COLO829 (cell line): Measurements from ENCODE around the gene ACTR3C.

ENCODE experiments used
- DNase-seq: peaks from one replicate; pipeline ENCODE4 v3.0.0; 2012; ENCODE audit warnings: low spot score

The ACTR3C gene

DNA sequence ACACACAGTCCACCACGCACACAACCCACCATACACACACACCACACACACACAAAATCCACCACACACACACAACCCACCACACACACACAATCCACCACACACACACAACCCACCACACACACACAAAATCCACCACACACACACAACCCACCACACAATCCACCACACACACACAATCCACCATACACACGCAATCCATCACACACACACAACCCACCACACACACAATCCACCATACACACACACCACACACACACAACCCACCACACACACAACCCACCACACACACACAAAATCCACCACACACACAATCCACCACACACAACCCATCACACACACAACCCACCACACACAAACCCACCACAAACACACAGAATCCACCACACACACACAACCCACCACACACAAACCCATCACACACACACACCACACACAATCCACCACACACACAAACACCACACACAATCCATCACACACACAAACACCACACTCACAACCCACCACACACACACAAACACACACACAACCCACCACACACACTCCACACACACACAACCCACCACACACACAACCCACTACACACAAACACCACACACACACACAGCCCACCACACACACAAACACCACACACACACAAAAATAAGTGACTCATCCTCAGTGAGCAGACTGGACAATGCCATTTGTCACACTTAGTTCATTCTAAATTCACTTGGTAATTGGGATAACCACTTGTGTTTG is 36.4 kb upstream of the ACTR3C start:
- no peak for DNase-seq

DNA sequence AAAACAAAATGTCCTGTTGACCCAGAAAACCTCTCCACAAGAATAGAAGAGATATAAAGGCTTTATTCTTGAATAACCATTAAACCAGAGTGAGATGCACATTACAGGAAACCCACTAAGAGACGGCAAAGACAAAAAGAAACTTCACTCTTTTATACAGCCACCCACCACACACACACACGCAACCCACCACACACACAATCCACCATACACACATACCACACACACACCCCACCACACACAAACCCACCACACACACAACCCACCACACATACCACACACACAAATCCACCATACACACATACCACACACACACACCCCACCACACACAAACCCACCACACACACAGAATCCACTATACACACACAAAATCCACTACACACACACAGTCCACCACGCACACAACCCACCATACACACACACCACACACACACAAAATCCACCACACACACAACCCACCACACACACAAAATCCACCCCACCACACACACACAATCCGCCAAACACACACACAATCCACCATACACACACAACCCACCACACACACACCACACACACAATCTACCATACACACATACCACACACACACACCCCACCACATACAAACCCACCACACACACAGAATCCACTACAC is 35.8 kb upstream of the ACTR3C start:
- no peak for DNase-seq

GRCh38 chr7:150358433-150358832 is 35.1 kb upstream of the ACTR3C start:
- no peak for DNase-seq

DNA sequence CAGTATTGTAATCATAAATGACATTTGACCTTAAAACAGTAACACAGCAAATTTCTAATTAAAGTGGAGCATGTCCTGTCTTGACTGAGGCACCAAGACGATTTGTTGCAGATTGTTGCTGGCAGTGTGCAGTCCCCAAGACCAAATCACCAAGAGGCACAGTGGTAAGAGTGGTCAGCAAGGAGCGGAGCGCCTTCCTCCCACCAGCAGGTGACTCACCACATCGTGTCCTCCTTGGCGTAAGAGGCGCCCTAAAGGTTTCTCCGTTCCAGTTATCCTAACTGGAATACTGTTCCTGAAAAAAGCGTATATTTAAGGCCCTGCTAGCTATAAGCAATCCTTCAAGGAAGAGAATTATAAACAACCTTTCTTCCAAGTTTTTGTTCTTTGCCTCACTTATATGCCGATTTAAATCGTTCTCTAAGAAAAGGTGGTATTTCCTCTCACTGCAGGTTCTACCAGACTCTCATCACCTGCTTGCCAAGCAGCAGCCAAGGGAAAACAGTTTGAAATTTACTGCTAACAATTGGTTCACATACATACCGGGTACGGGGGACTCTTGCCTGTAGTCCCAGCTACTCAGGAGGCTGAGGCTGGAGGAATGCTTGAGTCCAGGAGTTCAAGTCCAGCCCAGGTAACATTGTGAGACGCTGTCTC is 34.6 kb upstream of the ACTR3C start:
- no peak for DNase-seq

DNA sequence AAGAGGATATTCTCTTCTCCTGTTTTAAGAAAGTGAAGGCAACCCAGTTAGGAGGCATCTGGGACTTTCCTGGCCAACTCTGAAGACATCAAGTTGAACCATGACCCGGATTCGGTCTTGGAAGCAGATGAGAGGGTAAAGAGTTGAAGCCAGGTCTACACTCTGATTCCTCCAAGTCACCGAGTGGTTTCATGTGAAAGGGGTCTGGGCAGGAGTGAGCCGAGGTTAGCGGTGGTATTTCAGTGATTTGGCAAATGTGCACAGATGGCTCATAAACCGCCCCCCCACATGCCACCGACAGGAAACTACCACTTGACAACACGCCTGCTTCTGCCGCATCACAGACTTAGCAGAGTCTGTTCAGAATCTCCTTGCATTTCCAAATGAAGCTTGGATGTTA is 33.9 kb upstream of the ACTR3C start:
- no peak for DNase-seq

- DNase-seq: peak; percentile 57
Observed at GRCh38 chr7:150356265-150356897, 33.0 kb upstream of the ACTR3C start.

DNA sequence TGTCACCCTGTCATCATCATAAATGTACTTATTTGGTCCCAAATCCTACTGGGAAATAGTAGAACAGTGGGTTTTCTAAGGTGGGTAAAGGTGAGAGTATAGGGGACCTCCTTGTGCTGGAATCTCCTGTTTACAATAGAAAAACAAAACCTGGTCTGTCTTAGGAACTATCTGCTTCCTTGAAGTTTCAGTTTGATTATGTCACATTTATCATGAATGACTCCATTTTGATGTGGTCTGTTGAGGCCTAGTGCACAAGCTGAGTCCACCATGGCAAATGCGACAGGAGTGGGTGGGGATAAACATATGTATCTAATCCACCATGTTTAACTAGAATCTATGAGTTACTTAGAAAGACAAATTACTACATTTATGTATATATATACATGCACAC is 32.3 kb upstream of the ACTR3C start:
- no peak for DNase-seq

GRCh38 chr7:150351587-150352194 is 28.3 kb upstream of the ACTR3C start:
- DNase-seq: no peak

DNA sequence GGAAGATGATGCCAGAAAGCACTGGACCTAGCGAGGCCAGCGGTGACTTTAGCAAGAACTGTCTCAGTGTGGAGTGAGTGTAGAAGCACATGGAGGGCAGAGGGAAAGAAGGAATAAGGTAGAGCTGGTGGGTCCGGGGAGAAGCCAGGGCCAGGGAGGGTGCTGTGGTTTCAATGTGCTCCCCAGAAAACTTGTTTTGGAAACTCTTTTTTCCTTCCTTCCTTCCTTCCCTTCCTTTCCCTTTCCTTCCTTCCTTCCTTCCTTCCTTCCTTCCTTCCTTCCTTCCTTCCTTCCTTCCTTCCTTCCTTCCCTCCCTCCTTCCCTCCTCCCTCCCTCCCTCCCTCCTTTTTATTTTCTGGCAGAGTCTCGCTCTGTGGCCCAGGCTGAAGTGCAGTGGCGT is 23.6 kb upstream of the ACTR3C start:
- DNase-seq: no peak

DNA sequence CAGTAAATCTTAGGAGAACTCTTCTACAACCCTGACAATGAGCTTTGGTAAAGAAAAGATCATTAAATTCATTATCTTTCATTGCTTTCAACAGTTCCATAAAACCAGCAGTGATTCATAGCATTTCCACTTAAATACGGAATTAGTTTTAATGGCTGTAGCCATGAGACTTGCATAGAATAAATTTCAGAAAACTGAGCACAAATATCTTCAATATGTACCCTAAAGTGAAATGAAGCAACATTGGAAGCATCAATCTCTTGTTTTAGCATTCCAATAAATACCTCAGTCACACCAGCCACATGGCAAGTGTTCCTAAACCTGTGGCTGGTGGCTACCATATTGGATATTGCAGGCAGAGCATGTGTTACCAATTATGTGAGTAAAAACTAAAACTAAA is 21.7 kb upstream of the ACTR3C start:
- no peak for DNase-seq

GRCh38 chr7:150344299-150344698 is 21.0 kb upstream of the ACTR3C start:
- DNase-seq: no peak

GRCh38 chr7:150343225-150343624 is 19.9 kb upstream of the ACTR3C start:
- DNase-seq: no peak

- no peak for DNase-seq
Observed at GRCh38 chr7:150342121-150342408, 18.7 kb upstream of the ACTR3C start.

GRCh38 chr7:150341263-150342120 is 18.1 kb upstream of the ACTR3C start, which contains the start of gene RARRES2:
Gene RARRES2 (minus strand): TSS chr7:150341629. CDS start chr7:150340609, 1,020 bp downstream.
- DNase-seq: no peak

GRCh38 chr7:150340875-150341262 is 17.5 kb upstream of the ACTR3C start:
- no peak for DNase-seq

DNA sequence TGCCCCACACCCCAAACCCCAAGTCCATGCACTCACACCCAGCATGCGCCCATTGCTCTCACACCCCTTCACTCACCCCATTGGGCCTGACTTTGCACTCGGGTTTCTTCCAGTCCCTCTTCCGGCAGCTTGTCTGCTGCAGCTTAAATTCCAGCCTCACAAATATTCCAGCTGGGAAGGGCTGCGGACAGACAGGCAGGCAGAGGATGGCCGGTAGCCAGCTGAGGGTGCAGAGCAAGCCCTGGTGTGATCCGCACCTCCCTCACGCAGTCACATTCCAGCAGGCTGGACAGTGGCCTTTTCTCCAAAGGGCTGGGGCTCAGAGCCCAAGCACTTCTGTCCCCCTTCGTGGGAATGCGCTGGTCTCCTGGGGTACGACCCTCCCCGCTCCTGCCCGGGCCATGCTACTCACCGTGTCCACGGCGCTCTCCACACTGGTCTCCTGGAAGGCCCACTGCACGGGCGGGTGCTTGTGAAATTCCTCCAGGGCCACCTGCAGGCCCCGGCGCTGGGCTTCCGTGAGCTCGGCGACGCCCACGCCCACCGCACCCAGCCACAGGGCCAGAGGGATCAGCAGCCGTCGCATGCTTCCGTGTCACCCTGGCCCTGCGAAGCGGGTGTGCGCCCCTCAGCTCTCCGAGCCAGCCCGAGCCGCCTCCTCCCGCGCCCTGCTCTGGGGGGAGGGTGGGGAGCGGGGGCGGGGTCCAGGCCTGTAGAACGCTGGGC is 16.8 kb upstream of the ACTR3C start:
- DNase-seq: no peak

DNA sequence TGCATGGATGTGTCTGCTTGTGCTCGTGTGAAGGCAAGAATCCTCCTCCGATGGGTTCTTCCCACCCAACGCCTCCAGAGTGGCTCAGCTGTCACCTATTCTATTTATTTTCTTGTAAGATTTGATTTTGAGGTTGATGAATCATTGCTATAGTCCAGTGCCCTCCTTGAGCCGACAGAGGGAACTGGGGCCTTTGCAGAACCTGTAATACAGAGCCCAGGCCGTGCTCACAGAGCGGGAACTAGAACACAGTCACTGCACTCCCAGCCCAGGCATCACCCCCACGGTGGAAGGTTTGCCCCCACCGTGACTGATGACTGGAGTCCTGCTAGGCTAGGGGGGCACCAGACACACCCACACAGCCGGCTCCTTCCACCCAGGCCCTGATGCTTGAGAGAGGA is 16.1 kb upstream of the ACTR3C start:
- DNase-seq: no peak

DNA sequence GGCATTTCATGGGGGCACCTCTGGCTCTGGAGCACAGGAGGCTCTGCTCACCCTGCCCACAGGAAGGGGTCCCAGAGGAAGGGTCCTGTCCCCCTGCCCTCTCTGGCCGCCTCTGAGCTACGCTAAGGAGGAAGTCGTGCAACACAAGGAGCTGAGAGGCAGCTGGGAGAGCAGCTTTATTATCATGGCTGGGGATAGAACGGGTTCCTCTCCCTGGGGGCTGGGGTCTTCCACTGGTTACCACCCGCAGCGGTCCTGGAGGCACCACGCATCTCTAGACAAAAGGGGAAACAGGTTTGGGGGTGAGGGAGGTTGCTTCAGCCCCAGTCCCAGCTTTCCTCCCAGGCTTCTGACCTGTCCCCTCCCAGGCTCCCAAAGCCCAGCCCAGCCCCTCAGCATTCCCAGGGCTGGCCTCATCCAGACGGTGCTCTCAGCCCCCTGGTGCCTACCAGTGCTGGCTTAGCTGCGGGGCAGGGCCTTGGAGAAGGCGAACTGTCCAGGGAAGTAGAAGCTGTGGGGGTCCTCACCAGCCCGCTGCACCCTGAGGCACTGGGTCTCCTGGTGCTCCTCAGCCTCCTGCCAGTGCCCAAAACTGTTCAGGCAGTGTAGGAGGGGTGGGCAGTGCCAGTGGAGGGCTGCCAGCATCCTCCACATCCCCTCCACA is 15.0 kb upstream of the ACTR3C start:
- DNase-seq: no peak

DNA sequence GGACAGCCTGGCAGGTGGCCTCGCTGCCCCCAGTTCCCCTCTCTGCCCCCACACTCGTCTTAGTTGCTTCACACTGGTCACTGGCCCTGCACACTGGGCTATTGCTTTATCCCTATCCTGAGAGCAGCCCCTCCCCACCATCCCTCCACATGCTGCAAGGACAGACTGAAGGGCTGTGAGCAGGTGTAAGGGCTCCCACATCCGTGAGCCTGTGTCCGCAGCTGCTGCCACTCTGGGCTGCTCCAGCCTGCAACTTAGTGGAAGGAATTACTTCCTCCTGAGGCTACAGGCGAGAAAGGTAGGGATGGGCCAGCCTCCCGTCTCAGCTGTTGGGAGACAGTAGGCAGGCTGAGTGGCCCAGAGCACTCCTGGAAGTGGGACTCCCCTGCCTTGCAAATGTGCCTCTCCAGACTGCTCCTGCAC is 14.3 kb upstream of the ACTR3C start:
- DNase-seq: no peak

- no peak for DNase-seq
Observed at GRCh38 chr7:150337179-150337578, 13.8 kb upstream of the ACTR3C start.
